ENCODE data around the gene CR1.
"Not testable (repeated sequence)": the region's sequence is repeated elsewhere in the genome, so short reads cannot be mapped to it uniquely, and the experiment has no call there.

The CR1 gene

DNA sequence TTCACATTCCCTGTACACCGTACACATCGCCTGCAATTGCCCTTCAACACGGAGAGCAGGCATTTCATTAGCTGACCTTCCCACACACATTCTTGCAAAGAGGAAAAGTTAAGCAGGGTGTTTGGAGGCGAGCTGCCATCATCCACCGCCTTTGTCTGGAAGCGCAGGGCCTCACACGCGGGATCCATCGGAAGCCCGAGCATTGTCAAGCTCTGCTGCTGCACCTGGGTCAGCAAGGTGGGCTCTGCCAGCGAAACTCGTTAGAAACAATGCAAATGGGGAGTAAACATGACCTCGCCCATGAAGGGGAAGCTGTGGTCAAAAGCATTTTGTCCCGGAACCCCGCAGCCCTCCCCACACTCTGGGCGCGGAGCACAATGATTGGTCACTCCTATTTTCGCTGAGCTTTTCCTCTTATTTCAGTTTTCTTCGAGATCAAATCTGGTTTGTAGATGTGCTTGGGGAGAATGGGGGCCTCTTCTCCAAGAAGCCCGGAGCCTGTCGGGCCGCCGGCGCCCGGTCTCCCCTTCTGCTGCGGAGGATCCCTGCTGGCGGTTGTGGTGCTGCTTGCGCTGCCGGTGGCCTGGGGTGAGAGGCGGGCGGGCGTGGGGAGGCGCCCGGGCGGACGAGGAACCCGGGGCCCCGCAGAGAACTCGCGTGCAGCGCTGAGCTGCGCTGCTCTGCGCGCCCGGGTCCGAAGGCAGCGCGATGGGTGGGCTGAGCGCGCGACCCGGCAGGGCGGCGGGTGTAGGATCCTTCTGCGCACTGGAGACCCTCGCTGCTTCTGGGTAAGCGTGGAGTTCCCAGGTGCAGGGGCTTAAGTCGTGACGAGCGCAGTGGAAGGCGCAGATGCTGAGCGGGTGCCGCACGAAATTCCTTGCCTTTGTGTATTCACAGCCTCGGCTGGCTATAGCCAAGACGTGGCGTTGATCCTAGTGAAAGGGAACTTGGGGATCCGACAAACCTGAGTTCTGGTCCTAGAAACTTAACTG, at the start of gene CR1:
CR1 (plus strand) TSS at position 357 of the 992 bp plus-strand sequence; CDS start at position 468, 111 bp downstream.
- no peak for DNase-seq

DNA sequence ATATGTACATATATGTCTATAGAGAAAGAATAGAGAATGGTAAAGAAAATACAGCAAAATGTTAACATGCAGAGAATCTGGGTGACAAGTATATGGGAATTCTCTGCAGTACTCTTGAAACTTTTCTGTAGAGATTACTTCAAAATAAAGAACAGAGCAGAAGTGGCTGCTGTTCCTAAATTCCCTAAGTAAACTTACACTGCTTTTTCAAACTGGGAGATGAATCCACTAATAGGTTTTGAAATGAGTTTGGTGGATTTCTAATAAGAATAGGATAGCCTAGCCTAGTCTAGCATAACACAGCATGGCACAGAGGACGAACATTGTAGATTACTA, 42.3 kb upstream of the CR1 start:
- no peak for DNase-seq

DNA sequence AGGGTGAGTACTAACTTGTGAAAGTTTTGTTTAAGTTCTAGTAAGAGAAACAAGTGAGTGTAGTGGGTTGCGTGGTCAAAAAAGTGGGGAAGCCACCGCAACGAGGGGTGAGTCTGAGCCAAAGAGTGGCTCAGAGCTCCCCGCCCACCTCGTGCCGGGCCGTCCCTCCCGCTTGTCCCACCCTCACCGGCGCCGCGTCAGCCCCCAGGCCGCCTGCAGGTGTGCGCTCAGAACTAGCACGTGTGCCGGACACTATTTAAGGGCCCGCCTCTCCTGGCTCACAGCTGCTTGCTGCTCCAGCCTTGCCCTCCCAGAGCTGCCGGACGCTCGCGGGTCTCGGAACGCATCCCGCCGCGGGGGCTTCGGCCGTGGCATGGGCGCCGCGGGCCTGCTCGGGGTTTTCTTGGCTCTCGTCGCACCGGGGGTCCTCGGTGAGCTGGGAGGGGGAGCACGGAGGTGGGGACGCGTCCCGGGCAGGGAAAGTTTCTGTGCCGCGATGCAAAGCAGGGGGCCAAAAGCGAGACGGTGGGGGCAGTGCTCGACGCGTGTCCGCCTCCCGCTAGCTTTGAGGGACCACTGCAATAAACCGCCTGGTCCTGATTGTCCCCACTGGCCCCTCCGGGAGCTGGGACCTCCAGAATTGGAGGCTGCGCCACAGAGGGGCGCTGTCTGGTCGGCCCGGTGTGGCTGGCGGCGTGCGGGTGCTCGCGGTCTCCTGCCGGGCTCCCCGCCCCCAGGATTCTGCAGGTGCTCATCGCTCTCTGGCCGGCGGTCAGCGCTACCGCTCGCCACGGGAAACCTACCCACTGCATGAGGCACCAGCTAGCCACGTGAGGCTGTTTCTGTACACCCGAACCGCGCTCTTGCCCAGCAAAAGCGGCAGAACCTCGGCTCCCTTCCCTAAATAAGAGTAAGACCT, 41.7 kb upstream of the CR1 start, which contains the start of gene CR2:
CR2 (plus strand) TSS at position 283 of the 919 bp plus-strand sequence; CDS start at position 374, 91 bp downstream.
- no peak for DNase-seq

DNA sequence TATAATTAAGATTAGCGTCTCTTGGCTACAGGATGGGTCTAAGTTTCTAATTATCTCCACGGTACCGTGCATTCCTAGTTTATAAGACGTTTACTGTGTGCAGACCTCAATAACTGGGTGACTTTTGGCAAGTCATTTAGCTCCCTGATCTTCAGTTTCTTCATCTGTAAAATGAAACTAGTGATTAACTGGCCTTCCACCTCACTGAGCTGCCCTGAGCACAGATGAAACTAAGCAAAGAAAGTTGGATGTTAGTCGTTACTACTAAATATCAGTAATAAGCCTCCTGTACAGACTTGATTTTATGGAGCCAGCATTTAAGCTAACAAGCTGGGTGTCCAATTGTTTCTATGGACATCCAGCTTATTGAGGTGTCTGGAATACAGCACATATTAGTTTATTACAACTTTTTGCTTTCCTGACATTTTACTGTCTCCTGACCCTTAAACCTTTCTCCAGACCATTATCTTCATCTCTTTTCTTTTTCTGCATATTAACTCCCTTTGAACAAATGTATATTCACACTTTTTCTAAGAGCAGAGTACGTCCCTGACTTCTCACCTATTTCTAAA, 40.7 kb upstream of the CR1 start:
- DNase-seq: no peak

DNA sequence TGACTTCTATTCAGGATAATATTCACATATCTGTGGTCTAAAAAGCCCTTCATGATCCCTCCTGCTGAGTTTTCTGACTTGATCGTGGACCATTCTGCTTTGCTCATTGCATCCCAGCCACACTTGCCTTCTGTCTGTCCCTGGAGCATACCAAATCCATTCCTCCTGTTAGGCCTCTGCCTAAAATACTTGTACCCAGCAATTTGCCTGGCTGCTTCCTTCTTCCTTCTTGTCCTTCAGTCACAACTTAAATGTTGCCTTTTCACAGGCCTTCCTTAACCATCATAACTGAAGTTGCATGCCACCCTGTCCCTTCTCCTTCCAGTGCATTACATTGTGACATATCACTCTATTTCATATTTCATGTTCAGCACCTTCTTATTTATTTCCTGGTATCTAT, 37.5 kb upstream of the CR1 start:
- DNase-seq: no peak

DNA sequence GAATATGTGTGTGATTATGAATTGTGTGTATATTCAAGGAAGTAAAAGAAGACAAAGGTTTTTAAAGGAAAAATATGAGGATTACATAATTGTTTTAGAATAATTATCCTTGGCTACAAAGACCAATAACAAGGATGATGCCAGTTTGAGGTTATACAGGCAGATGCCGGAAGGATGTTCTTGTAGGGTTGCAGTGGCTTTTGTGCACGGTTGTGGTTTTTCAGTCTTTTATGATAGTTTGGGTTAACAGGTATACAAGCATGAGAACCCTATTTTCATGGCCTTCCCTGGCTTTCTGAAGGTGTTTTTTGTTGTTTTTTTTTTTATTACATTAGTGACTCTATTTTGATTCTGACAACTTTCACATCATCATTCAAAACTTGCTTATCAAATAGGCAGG, 36.9 kb upstream of the CR1 start:
- DNase-seq: no peak

DNA sequence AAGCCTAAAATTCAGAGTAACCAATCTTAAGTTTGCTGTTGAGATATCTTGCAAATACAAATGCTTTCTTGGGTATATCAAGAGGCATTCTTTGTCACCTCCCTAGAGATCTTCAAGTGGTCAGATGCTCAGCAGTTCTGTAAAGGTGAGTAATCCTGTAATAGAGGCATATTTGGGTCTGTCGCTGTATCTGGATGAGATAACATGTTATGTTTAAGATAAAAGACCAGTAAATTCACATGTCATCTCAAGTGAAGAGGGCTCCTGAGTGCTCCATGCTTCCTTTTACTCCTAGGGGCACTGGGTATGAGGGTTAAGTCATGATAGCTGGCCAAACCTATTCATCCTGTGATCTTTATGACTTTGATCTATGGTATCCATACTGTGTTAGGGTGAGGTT, 34.3 kb upstream of the CR1 start:
- no peak for DNase-seq

DNA sequence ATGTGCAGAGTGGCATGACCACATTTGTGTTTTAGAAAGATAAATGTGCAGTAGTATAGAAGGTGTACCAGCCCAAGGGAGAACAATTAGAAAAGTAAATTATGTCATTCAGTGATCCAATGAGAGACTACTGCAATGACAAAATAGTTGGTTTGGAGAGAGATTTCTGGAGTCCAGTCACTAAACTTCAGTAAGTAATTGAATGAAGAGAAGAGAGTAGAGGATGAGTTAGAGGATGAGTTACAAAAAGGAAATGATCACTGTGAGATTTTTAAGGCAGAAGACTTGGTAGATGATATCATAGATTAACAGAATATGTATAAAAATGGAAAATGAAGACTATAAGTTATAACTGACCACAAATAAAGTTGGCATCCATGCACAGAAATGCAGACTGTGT, 33.4 kb upstream of the CR1 start:
- no peak for DNase-seq

DNA sequence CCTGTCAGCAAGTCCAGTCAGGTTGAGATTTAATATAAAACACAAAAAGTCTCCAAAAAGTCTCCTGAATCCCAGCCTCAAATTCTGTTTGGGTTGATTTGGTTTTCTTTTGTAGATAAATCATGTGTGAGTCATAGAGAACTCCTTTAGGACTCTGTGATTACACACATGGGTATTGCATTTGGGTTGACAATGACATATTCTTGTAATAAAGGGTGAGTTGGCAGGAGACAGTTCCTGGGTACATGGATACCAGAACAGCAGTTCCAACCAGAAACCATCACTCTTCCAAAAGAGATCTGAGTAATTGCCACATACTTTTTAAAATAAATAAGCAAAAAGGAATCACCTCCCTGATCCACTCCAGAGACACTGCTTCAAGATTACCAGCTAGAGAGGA, 32.9 kb upstream of the CR1 start:
- DNase-seq: no peak

DNA sequence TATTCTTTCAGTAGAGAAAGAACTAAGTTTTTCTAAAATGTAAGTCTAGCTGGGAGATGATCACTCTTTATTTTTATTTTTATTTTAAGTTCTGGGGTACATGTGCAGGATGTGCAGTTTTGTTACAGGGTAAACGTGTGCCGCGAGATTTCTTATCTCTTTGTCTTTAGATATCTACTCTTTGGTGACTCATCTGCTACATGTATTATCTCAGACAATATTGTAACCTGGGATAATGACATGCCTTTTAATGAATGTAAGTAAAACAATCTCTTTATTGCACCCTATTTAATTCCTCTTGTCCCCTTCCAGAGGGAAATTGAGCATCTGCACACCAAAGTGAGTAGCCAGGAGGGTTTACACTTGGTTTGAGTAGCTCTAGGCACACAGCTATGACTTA, 32.4 kb upstream of the CR1 start:
- DNase-seq: no peak

DNA sequence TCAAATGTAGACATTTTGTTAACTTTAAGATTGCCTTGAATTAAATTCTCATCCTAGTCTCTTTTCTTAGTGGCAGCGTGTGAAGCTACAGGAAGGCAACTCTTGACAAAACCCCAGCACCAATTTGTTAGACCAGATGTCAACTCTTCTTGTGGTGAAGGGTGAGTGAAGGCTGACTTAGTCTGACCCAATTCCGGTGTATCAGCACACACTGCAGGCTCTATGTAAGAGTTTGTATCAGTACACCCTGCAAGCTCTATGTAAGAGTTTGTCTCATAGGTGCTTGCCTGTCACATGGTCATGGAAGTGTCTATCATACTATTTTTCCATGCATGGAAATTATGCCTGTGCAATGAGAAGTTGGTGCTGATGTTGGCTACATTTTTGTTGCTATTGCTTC, 25.0 kb upstream of the CR1 start:
- no peak for DNase-seq

DNA sequence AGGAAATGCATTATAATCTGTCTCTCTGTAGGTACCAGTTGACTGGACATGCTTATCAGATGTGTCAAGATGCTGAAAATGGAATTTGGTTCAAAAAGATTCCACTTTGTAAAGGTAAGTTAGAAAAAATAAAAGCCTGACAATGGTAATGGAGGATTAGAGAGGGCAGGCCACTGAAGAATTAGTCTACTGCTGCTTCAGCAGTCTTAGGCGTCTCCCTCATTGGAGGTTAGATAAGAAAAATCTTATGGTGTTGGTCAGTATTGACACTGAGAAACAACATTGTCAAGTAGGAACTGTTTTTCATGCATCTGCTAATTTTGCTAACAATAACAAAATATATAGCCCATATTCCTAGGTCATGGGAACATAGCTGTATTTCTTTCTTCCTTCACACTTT, 21.7 kb upstream of the CR1 start:
- no peak for DNase-seq

DNA sequence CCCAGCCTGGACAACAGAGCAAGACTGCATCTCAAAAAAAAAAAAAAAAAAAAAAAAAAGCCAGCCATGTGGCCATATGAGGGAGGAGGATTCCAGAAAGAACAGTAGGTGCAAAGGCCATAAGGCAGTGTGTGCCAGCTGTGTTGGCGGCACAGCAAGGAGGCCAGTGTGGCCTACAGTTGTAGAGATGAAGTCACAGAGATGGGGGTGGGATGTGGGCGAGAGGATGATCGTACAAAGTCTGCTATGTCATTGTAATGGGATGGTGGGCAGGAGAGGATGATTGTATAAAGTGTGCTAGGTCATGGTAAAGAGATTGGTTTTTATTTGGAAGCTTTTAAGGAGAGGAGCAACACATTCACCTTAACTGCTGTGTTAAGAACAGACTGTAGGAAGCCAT, 9.8 kb upstream of the CR1 start:
- no peak for DNase-seq

DNA sequence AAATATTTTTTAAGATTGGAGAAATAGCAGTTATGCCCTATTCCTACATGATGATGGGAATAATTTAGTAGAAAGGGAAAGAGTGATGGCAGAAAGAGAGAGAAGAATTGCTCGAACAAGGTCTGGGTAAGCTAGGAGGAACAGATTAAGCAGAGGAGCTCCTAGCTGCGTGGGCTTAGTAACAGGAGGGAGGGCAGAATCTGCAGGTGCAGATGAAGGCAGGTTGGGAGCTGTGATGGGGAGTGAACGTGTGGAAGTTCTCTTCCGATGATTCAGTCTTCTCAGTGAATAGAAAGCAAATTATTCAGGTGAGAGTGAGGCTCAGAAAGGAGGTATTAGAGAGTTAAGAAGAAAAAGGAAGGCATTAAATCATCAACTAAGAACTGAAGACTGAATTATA, 8.3 kb upstream of the CR1 start:
- DNase-seq: no peak

DNA sequence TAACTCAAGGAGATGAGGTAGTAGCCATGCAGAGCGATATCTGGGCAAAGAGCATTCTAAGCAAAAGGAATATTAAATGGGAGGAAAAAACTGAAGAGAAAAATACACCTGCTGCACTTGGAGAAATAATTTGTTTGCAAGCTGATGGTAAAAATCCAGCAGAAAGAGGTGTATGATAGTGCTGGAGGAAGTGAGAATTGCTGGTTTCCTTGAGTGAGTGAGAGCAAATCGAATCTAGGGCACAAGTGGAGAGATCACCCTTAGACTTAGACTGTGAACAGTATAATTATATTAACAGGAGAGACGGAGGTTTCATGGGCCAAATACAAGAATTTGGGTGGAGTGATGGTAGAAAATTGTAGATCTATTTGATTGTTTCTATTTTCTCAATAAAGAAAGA, 2.7 kb upstream of the CR1 start:
- DNase-seq: no peak

DNA sequence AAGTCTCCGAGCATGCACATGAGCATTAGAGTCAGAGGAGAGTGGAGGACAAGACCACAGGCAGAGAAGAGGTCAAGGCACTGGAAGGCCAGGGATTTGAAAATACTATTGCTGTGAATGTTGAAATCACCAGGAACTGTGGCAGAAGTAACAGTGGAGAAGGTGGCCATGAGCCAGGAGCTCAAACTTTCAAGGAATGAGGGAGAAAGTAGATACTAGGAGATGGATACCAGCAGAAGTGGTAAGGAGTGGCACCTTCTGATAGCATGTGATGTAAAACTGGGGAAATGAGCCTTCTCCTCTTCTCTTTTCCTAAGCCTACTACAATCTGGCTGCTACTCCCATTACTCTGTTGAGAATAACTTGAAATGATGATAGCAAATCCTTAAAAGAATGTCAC, 1.8 kb upstream of the CR1 start:
- DNase-seq: no peak

DNA sequence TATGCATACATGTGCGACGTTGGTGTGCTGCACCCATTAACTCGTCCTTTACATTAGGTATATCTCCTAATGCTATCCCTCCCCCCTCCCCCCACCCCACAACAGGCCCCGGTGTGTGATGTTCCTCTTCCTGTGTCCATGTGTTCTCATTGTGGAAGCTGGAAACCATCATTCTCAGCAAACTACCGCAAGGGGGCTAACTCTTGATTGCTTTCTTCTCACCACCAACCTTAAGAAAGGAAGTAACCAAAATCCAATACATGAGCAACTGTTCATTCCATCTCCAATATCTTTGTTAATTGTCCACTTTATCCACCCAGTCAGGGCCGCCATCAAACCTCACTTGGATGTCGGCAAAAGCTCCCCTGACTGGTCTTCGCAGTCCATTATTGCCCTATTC, 676 bp upstream of the CR1 start:
- DNase-seq: not testable (repeated sequence)

DNA sequence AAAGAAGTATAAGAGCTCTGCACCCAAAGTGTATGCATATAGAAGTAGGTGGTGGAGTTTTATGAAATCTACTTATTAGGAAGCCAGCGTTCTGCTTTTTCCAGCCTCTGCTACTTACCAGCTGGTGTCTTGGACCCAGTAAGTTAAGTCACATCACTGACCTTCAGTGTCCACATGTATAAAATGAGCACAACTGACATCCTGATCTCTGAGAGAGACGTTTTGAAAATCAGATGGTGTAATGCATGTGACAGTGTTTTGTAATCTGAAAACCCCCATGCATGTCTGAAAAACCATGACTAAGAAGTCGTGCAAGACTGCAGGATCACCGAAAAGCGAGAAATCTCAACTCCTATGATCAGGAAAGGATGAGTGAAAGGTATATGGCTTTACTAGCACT, 2.0 kb downstream of the CR1 start:
- DNase-seq: no peak

DNA sequence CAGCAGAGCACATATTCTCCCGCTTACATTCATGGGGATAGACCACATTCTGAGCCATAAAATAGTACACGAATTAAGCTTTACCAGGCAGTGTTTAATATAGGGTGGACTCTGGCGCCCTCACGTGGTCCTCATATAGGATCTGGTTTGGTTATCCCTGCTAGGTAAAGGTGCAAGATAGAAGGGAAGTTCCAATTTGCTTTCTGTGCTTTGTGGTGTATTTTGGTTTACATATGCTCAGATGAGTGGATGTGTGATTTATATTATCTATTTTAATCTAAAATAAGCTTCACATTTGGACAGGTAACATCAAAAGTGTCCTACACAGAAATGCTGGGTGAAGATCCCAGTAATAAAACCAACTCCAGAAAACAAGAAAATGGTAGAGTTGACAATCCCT, 3.6 kb downstream of the CR1 start:
- DNase-seq: peak; percentile 35

DNA sequence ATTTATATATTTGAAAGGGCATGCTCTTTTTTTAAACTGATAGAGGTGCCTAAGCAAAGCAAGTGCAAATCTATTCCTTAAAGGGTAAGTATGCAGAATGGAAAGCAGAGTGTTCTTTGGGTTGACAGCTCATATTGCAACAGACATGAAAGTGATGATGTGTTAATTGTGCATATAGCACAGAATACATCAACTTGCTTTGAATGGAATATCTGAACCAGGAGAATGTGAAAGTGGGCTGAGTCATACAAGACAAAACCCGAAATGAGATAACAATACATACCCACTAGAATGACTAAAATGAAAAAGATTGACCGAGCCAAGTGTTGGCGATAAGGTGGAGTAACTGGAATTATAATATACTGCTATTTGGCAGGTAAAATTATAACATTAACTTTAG, 4.3 kb downstream of the CR1 start:
- no peak for DNase-seq

DNA sequence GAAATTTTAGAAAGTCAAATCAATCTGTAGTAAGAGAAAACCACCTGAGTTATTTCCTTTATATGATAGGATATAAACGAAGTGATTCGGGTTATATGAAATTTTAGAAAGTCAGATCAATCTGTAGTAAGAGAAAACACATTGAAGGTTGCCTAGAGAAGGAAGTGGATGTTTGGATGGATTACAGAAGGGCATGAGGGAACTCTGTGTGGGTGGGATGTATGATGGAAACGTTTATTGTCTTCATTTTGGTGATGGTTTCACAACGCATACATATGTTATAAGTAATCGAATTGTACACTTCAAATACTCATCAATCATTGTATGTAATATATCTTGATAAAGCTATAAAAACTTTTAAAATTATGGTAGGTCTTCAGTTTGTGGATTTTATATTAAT, 5.1 kb downstream of the CR1 start:
- no peak for DNase-seq

DNA sequence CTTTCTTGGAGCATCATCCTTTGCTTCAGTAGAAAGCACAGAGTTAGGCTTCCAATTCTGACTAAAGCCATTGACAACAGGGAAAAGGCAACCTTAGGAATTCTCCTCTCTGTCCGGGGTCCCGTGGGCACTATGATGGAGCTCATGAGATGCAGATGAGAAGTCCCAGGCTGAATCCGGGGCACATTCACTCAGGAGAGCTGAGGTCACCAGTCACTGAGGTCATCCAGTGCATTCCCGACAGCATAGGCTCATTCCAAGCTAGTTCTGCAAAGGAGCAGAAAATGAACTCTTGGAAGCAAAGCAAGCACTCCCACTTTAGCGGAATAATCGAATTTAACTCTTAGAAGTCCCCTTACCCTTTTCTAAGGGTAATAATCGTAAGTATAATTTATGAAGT, 6.8 kb downstream of the CR1 start:
- no peak for DNase-seq

DNA sequence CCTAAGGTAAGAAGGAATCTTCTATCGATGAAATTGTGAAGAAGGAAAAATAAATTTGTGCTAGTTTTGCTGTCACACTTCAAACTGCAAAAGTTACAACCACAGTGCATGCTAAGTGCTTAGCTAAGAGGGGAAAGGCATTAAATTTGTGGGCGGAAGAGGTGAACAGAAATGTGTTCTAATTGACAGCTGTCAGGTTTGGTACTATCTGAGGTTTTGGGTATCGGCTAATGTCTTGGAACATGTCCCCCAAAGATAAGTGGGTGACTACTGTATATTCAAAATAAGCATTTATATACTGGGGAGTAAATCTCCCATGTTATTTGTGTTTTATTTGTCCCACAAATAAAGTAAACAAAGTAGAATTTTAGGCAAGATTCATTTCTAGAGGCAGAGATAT, 8.0 kb downstream of the CR1 start:
- no peak for DNase-seq

DNA sequence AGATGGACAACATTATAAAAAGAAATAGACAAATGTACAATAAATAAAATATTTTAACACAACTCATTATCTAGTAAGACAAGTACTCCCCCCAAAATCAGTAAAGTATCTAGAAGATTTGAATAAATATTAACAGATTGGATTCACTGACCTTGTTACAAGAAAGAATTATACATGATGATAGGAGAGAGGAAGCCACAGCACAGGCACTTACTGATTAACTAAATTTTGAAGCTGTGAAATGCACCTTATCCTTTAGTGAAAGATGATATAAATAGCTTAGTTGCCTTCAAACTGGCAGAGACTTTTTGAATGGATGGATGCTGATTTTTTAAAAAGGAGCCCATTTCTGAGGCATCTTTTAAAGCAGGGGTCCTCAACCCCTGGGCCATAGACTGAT, 8.5 kb downstream of the CR1 start:
- DNase-seq: no peak
